SJSA1 (cell line): ENCODE data around the gene ZNF497. TPM values are rescaled to one million over a fixed set of nuclear protein-coding genes. Genes with fewer than 3 reads are reported as not detected.

Source experiments
- DNase-seq, 2 experiments: peaks; one replicate each; pipeline ENCODE4 v3.0.0-alpha.2; 2015 to 2020; ENCODE audit warnings: low spot score in 2 of 2, low read depth in 1 of 2
- H3K27ac ChIP-seq: fragments of 250-450 bp; sonication (Bioruptor Pico); 2 replicates; pipeline ENCODE4 v1.5.1; 2020; ENCODE audit warnings: mild to moderate bottlenecking, moderate library complexity
- H3K27me3 ChIP-seq: fragments of 250-450 bp; sonication (Bioruptor Pico); replicated peaks from 2 replicates; pipeline ENCODE4 v1.5.1; 2020; ENCODE audit warnings: mild to moderate bottlenecking, moderate library complexity
- H3K36me3 ChIP-seq: fragments of 250-450 bp; sonication (Bioruptor Pico); 2 replicates; pipeline ENCODE4 v1.5.1; 2020; ENCODE audit warnings: mild to moderate bottlenecking
- H3K4me1 ChIP-seq: fragments of 250-450 bp; sonication (Bioruptor Pico); replicated peaks from 2 replicates; pipeline ENCODE4 v1.6.1; 2021; ENCODE audit warnings: mild to moderate bottlenecking
- H3K4me3 ChIP-seq: fragments of 250-450 bp; sonication (Bioruptor Pico); 2 replicates; pipeline ENCODE4 v1.5.1; 2020; ENCODE audit warnings: mild to moderate bottlenecking
- H3K9me3 ChIP-seq: fragments of 250-450 bp; sonication (Bioruptor Pico); replicated peaks from 2 replicates; pipeline ENCODE4 v1.5.1; 2020; ENCODE audit warnings: mild to moderate bottlenecking
- total RNA-seq: library from RNA; depleted of rRNA; stranded (reverse); fragments of >200 nt; shearing (Covaris generic); gene quantifications from 2 replicates; pipeline ENCODE4 v1.2.3, GENCODE V29; 2014

Gene ZNF497
- total RNA-seq, 1 experiment from 2014 or later, result 1.3 TPM

GRCh38 chr19:58336820-58337219 is 25.7 kb downstream of the ZNF497 start:
- H3K36me3 ChIP-seq, result peaks cover 46% of the 10 kb centered on the region
- no peak for DNase-seq

GRCh38 chr19:58336216-58336615 is 26.3 kb downstream of the ZNF497 start:
- H3K36me3 ChIP-seq, result peaks cover 44% of the 10 kb centered on the region
- no peak overlapping the region for H3K4me3 ChIP-seq
- no peak overlapping the region for H3K27ac ChIP-seq
- H3K9me3 ChIP-seq, result peaks cover 10% of the 10 kb centered on the region; the same call in 1 of the 2 replicates
- no peaks in the 10 kb centered on the region for H3K4me1 ChIP-seq
- no peaks in the 10 kb centered on the region for H3K27me3 ChIP-seq
- DNase-seq, result no peak

More at GRCh38 chr19:58336820-58337219, 25.7 kb downstream of the ZNF497 start:
- H3K27ac ChIP-seq, result no peak overlapping the region
- peaks cover 10% of the 10 kb centered on the region; the same call in 1 of the 2 replicates for H3K9me3 ChIP-seq
- no peak overlapping the region for H3K4me3 ChIP-seq
- H3K27me3 ChIP-seq, result no peaks in the 10 kb centered on the region
- no peaks in the 10 kb centered on the region for H3K4me1 ChIP-seq

- no peak for DNase-seq
- H3K4me3 ChIP-seq, result no peak overlapping the region
- H3K9me3 ChIP-seq, result peaks cover 10% of the 10 kb centered on the region; the same call in 1 of the 2 replicates
- no peaks in the 10 kb centered on the region for H3K27me3 ChIP-seq
- no peaks in the 10 kb centered on the region for H3K4me1 ChIP-seq
- peaks cover 40% of the 10 kb centered on the region for H3K36me3 ChIP-seq
- H3K27ac ChIP-seq, result no peak overlapping the region
Observed at GRCh38 chr19:58335630-58336029, 26.9 kb downstream of the ZNF497 start.

- peaks cover 38% of the 10 kb centered on the region for H3K36me3 ChIP-seq
- no peak for DNase-seq
- H3K27ac ChIP-seq, result no peak overlapping the region
- no peaks in the 10 kb centered on the region for H3K4me1 ChIP-seq
- no peak overlapping the region for H3K4me3 ChIP-seq
- no peaks in the 10 kb centered on the region for H3K27me3 ChIP-seq
- H3K9me3 ChIP-seq, result peaks cover 10% of the 10 kb centered on the region; the same call in 1 of the 2 replicates
Observed at GRCh38 chr19:58334691-58335249, 27.8 kb downstream of the ZNF497 start.

- Histone ChIP-seq H3K9me3 (no peaks in the 10 kb centered on the region), H3K27me3 (no peaks in the 10 kb centered on the region), H3K4me1 (peaks cover 7% of the 10 kb centered on the region), H3K4me3 (no peak overlapping the region), H3K36me3 (peaks cover 18% of the 10 kb centered on the region), H3K27ac (no peak overlapping the region)
- DNase-seq, result no peak
Observed at GRCh38 chr19:58332697-58333096, 29.9 kb downstream of the ZNF497 start.

GRCh38 chr19:58330458-58330857 is 32.1 kb downstream of the ZNF497 start:
- Histone ChIP-seq H3K27ac (no peak overlapping the region), H3K4me3 (no peak overlapping the region), H3K27me3 (no peaks in the 10 kb centered on the region), H3K4me1 (peaks cover 11% of the 10 kb centered on the region), H3K36me3 (peaks cover 5% of the 10 kb centered on the region; the same call in 1 of the 2 replicates), H3K9me3 (no peaks in the 10 kb centered on the region)
- DNase-seq, result no peak

GRCh38 chr19:58328999-58329398 is 33.6 kb downstream of the ZNF497 start:
- no peak overlapping the region for H3K4me3 ChIP-seq
- peaks cover 11% of the 10 kb centered on the region for H3K4me1 ChIP-seq
- no peaks in the 10 kb centered on the region for H3K27me3 ChIP-seq
- H3K9me3 ChIP-seq, result no peaks in the 10 kb centered on the region
- H3K27ac ChIP-seq, result no peak overlapping the region
- no peaks in the 10 kb centered on the region; the same call in 1 of the 2 replicates for H3K36me3 ChIP-seq
- no peak for DNase-seq

- Histone ChIP-seq H3K36me3 (peaks cover 5% of the 10 kb centered on the region), H3K9me3 (no peaks in the 10 kb centered on the region), H3K27me3 (no peaks in the 10 kb centered on the region), H3K4me1 (peaks cover 11% of the 10 kb centered on the region), H3K4me3 (peak within 1 kb of the TSS; percentile 82), H3K27ac (peak within 1 kb of the TSS; percentile 65)
- peak; percentile 96 to 97 for DNase-seq
Observed at GRCh38 chr19:58326914-58327726, 35.4 kb downstream of the ZNF497 start, which contains the start of gene ZSCAN22. TSS of gene ZSCAN22 (plus strand) at chr19:58326994. CDS start at chr19:58334803, 7,809 bp downstream.

GRCh38 chr19:58326501-58326913 is 36.0 kb downstream of the ZNF497 start:
- no peak for DNase-seq
- no peaks in the 10 kb centered on the region for H3K27me3 ChIP-seq
- peak overlapping the region; percentile 82 for H3K4me3 ChIP-seq
- no peak overlapping the region for H3K27ac ChIP-seq
- H3K9me3 ChIP-seq, result 0 out of 2 replicates have a peak, but pooled peaks cover 2% of the 10 kb centered on the region
- peaks cover 11% of the 10 kb centered on the region for H3K4me1 ChIP-seq
- H3K36me3 ChIP-seq, result peaks cover 7% of the 10 kb centered on the region

GRCh38 chr19:58325311-58326022 is 37.1 kb downstream of the ZNF497 start:
- H3K27me3 ChIP-seq, result no peaks in the 10 kb centered on the region
- DNase-seq, result no peak
- 0 out of 2 replicates have a peak, but pooled peaks cover 2% of the 10 kb centered on the region for H3K9me3 ChIP-seq
- H3K4me3 ChIP-seq, result peak overlapping the region; percentile 82
- peaks cover 11% of the 10 kb centered on the region for H3K4me1 ChIP-seq
- H3K27ac ChIP-seq, result no peak overlapping the region
- peaks cover 7% of the 10 kb centered on the region for H3K36me3 ChIP-seq

GRCh38 chr19:58319241-58319640 is 43.3 kb downstream of the ZNF497 start:
- Histone ChIP-seq H3K4me3 (no peak overlapping the region), H3K4me1 (no peaks in the 10 kb centered on the region), H3K27ac (no peak overlapping the region), H3K36me3 (peaks cover 27% of the 10 kb centered on the region), H3K9me3 (peaks cover 2% of the 10 kb centered on the region; the same call in 1 of the 2 replicates), H3K27me3 (no peaks in the 10 kb centered on the region)
- no peak for DNase-seq

GRCh38 chr19:58318297-58318696 is 44.3 kb downstream of the ZNF497 start:
- Histone ChIP-seq H3K4me1 (no peaks in the 10 kb centered on the region), H3K36me3 (peaks cover 36% of the 10 kb centered on the region), H3K4me3 (no peak overlapping the region), H3K27me3 (no peaks in the 10 kb centered on the region), H3K27ac (no peak overlapping the region), H3K9me3 (peaks cover 6% of the 10 kb centered on the region)
- DNase-seq, result no peak

- H3K9me3 ChIP-seq, result peaks cover 6% of the 10 kb centered on the region
- no peak overlapping the region for H3K27ac ChIP-seq
- no peaks in the 10 kb centered on the region for H3K27me3 ChIP-seq
- H3K4me3 ChIP-seq, result no peak overlapping the region
- H3K36me3 ChIP-seq, result peaks cover 43% of the 10 kb centered on the region
- no peaks in the 10 kb centered on the region for H3K4me1 ChIP-seq
- no peak for DNase-seq
Observed at GRCh38 chr19:58317476-58318072, 45.0 kb downstream of the ZNF497 start.
